Loucy (cell line): Measurements from ENCODE around the gene CXCL14.

Experiments
- H2AFZ ChIP-seq: fragments of 200-600 bp; sonication (generic); 2 replicates; pipeline ENCODE4 v1.6.0; 2016; ENCODE audit warnings: antibody characterized with exemption, mild to moderate bottlenecking, low read length, moderate library complexity
- H3F3A ChIP-seq: fragments of 200-600 bp; 2 replicates; pipeline ENCODE4 v1.6.0; 2016; ENCODE audit warnings: antibody characterized with exemption, low read depth, mild to moderate bottlenecking
- H3K27me3 ChIP-seq: fragments of 200-600 bp; sonication (generic); 2 replicates; pipeline ENCODE4 v1.6.1; 2014; ENCODE audit warnings: low read length, mild to moderate bottlenecking; ENCODE audit not compliant: insufficient read depth, poor library complexity, severe bottlenecking
- H3K36me3 ChIP-seq: fragments of 200-600 bp; sonication (generic); 2 replicates; pipeline ENCODE4 v1.6.1; 2016; ENCODE audit warnings: low read length; ENCODE audit not compliant: insufficient read depth
- H3K4me1 ChIP-seq: fragments of 200-600 bp; sonication (generic); 2 replicates; pipeline ENCODE4 v1.5.1; 2014; ENCODE audit warnings: low read length, mild to moderate bottlenecking; ENCODE audit not compliant: insufficient read depth, poor library complexity, severe bottlenecking
- H3K4me2 ChIP-seq: fragments of 200-600 bp; sonication (generic); 2 replicates; pipeline ENCODE4 v1.6.0; 2014; ENCODE audit warnings: antibody characterized with exemption, low read length, low read depth, mild to moderate bottlenecking; ENCODE audit not compliant: poor library complexity, severe bottlenecking
- H3K4me3 ChIP-seq: fragments of 200-600 bp; sonication (generic); 2 replicates; pipeline ENCODE4 v1.5.1; 2014; ENCODE audit warnings: low read length, mild to moderate bottlenecking, mixed read lengths; ENCODE audit not compliant: poor library complexity, severe bottlenecking
- H3K79me2 ChIP-seq: fragments of 200-600 bp; sonication (generic); 2 replicates; pipeline ENCODE4 v1.6.1; 2014; ENCODE audit warnings: low read length; ENCODE audit not compliant: insufficient read depth
- H3K9ac ChIP-seq: fragments of 200-600 bp; sonication (generic); 2 replicates; pipeline ENCODE4 v1.6.0; 2014; ENCODE audit warnings: mild to moderate bottlenecking, low read depth, low read length, moderate library complexity; ENCODE audit not compliant: poor library complexity, severe bottlenecking
- H3K9me2 ChIP-seq: fragments of 200-600 bp; sonication (generic); replicated peaks from 2 replicates; pipeline ENCODE4 v1.6.1; 2016; ENCODE audit warnings: low read depth, low read length, mixed read lengths
- H3K9me3 ChIP-seq: fragments of 200-600 bp; sonication (generic); 2 replicates; pipeline ENCODE4 v1.6.1; 2014; ENCODE audit warnings: mild to moderate bottlenecking, antibody characterized with exemption, low read length, low read depth; ENCODE audit not compliant: insufficient read depth
- H4K20me1 ChIP-seq: fragments of 200-600 bp; sonication (generic); 2 replicates; pipeline ENCODE4 v1.6.0; 2014; ENCODE audit warnings: antibody characterized with exemption, low read length, mild to moderate bottlenecking; ENCODE audit not compliant: insufficient read depth, poor library complexity, severe bottlenecking
- CTCF ChIP-seq: fragments of 200-600 bp; sonication (generic); conservative IDR thresholded peaks from 2 replicates; pipeline ENCODE4 v1.5.1; 2014; ENCODE audit warnings: mild to moderate bottlenecking, antibody characterized with exemption, low read length
- EZH2phosphoT487 ChIP-seq: fragments of 200-600 bp; IDR thresholded peaks from 2 replicates; pipeline ENCODE4 v1.6.1; 2018; ENCODE audit warnings: antibody characterized with exemption, mild to moderate bottlenecking, moderate library complexity, borderline replicate concordance

The CXCL14 gene

GRCh38 chr5:135543485-135544304 lies 35.1 kb downstream of the CXCL14 start:
- Histone ChIP-seq H3K9me3 (no peaks in the 10 kb centered on the region), H3K9ac (no peak overlapping the region)

GRCh38 chr5:135543001-135543484 lies 35.7 kb downstream of the CXCL14 start:
- no peak overlapping the region for H2AFZ ChIP-seq
- no peak overlapping the region for H3K9ac ChIP-seq
- no peak overlapping the region for H3K4me3 ChIP-seq
- H3K9me3 ChIP-seq: no peaks in the 10 kb centered on the region
- no peaks in the 10 kb centered on the region for H3K4me1 ChIP-seq
- no peaks in the 10 kb centered on the region for H4K20me1 ChIP-seq
- no peaks in the 10 kb centered on the region for H3K36me3 ChIP-seq
- TF ChIP-seq CTCF: no peak
- no peak for TF ChIP-seq EZH2phosphoT487
- no peaks in the 10 kb centered on the region for H3F3A ChIP-seq
- no peak overlapping the region for H3K4me2 ChIP-seq
- H3K9me2 ChIP-seq: no peaks in the 10 kb centered on the region
- no peaks in the 10 kb centered on the region for H3K79me2 ChIP-seq
- H3K27me3 ChIP-seq: no peaks in the 10 kb centered on the region

More at GRCh38 chr5:135543485-135544304, 35.1 kb downstream of the CXCL14 start:
- Histone ChIP-seq H3F3A (no peaks in the 10 kb centered on the region), H4K20me1 (no peaks in the 10 kb centered on the region), H3K4me2 (no peak overlapping the region), H3K9me2 (no peaks in the 10 kb centered on the region), H2AFZ (no peak overlapping the region), H3K4me1 (no peaks in the 10 kb centered on the region), H3K36me3 (no peaks in the 10 kb centered on the region), H3K79me2 (no peaks in the 10 kb centered on the region), H3K27me3 (no peaks in the 10 kb centered on the region), H3K4me3 (no peak overlapping the region)
- TF ChIP-seq EZH2phosphoT487 (no peak), CTCF (no peak)

- no peak overlapping the region for H3K4me3 ChIP-seq
- TF ChIP-seq CTCF (no peak), EZH2phosphoT487 (no peak)
- no peaks in the 10 kb centered on the region for H3K4me1 ChIP-seq
- H2AFZ ChIP-seq: no peak overlapping the region
- no peaks in the 10 kb centered on the region for H3K9me2 ChIP-seq
- no peaks in the 10 kb centered on the region for H3K9me3 ChIP-seq
- H3K79me2 ChIP-seq: no peaks in the 10 kb centered on the region
- no peaks in the 10 kb centered on the region for H3F3A ChIP-seq
- H4K20me1 ChIP-seq: no peaks in the 10 kb centered on the region
- no peak overlapping the region for H3K9ac ChIP-seq
- H3K36me3 ChIP-seq: no peaks in the 10 kb centered on the region
- H3K4me2 ChIP-seq: no peak overlapping the region
- H3K27me3 ChIP-seq: no peaks in the 10 kb centered on the region
These were observed 36.8 kb downstream of the CXCL14 start for GRCh38 chr5:135541807-135542502.
